ENCODE data around the gene ERC1.
"Not testable (repeated sequence)": the region's sequence is repeated elsewhere in the genome, so short reads cannot be mapped to it uniquely, and the experiment has no call there.

Gene ERC1

GRCh38 chr12:988646-989045 is 2.4 kb upstream of the ERC1 start:
- DNase-seq = no peak

GRCh38 chr12:989051-989450 is 2.0 kb upstream of the ERC1 start:
- no peak for DNase-seq

- peak; percentile 15 to 58 (median 33) for DNase-seq
Observed at GRCh38 chr12:989751-990660, 1.0 kb upstream of the ERC1 start.

GRCh38 chr12:991350-992333 is 619 bp downstream of the ERC1 start:
- DNase-seq = peak in 1 of 5 donors; percentile 32

- no peak for DNase-seq
Observed at GRCh38 chr12:992647-993046, 1.6 kb downstream of the ERC1 start.

- DNase-seq = no peak
Observed at GRCh38 chr12:996881-997280, 5.9 kb downstream of the ERC1 start.

GRCh38 chr12:997505-997904 is 6.5 kb downstream of the ERC1 start:
- DNase-seq = no peak

- no peak for DNase-seq
Observed at GRCh38 chr12:998020-998874, 7.2 kb downstream of the ERC1 start.

- not testable (repeated sequence) for DNase-seq
Observed at GRCh38 chr12:999736-1000135, 8.7 kb downstream of the ERC1 start.

GRCh38 chr12:1001507-1001906 is 10.5 kb downstream of the ERC1 start:
- DNase-seq = no peak

- DNase-seq = no peak
Observed at GRCh38 chr12:1003600-1004271, 12.7 kb downstream of the ERC1 start.

GRCh38 chr12:1006255-1006654 is 15.2 kb downstream of the ERC1 start:
- no peak for DNase-seq

- DNase-seq = no peak
Observed at GRCh38 chr12:1007276-1007675, 16.3 kb downstream of the ERC1 start.

GRCh38 chr12:1007994-1008393 is 17.0 kb downstream of the ERC1 start:
- no peak for DNase-seq

- DNase-seq = no peak
Observed at GRCh38 chr12:1011091-1011490, 20.1 kb downstream of the ERC1 start.

- DNase-seq = no peak
Observed at GRCh38 chr12:1013618-1014489, 22.8 kb downstream of the ERC1 start.

GRCh38 chr12:1019283-1019682 is 28.3 kb downstream of the ERC1 start:
- DNase-seq = no peak

GRCh38 chr12:1020389-1020788 is 29.4 kb downstream of the ERC1 start:
- DNase-seq = no peak

GRCh38 chr12:1022032-1022970 is 31.3 kb downstream of the ERC1 start:
- DNase-seq = no peak

GRCh38 chr12:1030779-1031178 is 39.8 kb downstream of the ERC1 start:
- DNase-seq = no peak
